SK-N-SH treated with all-trans-retinoic acid at 6 μM for 48 hours (cell line): ENCODE measurements around the gene SPEN.

Source experiments
- ATAC-seq: fragments of 200-7000 bp; cut with Tn5 transposase; 3 replicates; pipeline ENCODE4 v1.9.1; 2020; ENCODE audit warnings: mild to moderate bottlenecking, moderate library complexity
- ARNTL ChIP-seq: fragments of 450-650 bp; formaldehyde crosslinking; IDR thresholded peaks from 2 replicates; pipeline ENCODE4 v1.5.0; 2020; ENCODE audit warnings: low read depth, mild to moderate bottlenecking, moderate library complexity, borderline replicate concordance
- BACH2 ChIP-seq: fragments of 250-450 bp; sonication (Bioruptor Pico); IDR thresholded peaks from 2 replicates; pipeline ENCODE4 v1.9.0; 2021; ENCODE audit warnings: mild to moderate bottlenecking, borderline replicate concordance
- CSDC2 ChIP-seq: fragments of 250-450 bp; sonication (Bioruptor Pico); IDR thresholded peaks from 2 replicates; pipeline ENCODE4 v1.5.0; 2020; ENCODE audit warnings: mild to moderate bottlenecking, moderate library complexity
- GLIS3 ChIP-seq: fragments of 250-450 bp; sonication (Bioruptor Pico); IDR thresholded peaks from 2 replicates; pipeline ENCODE4 v1.5.0; 2020; ENCODE audit warnings: mild to moderate bottlenecking, moderate library complexity
- ISL1 ChIP-seq: fragments of 250-450 bp; sonication (Bioruptor Pico); IDR thresholded peaks from 2 replicates; pipeline ENCODE4 v2.1.2; 2022; ENCODE audit warnings: mild to moderate bottlenecking, moderate library complexity
- OSR1 ChIP-seq: fragments of 250-450 bp; sonication (Bioruptor Pico); IDR thresholded peaks from 2 replicates; pipeline ENCODE4 v1.8.0; 2022; ENCODE audit warnings: moderate library complexity, mild to moderate bottlenecking, inconsistent platforms
- PPARA ChIP-seq: fragments of 250-450 bp; sonication (Bioruptor Pico); IDR thresholded peaks from 2 replicates; pipeline ENCODE4 v1.5.0; 2020; ENCODE audit warnings: mild to moderate bottlenecking, borderline replicate concordance
- RARB ChIP-seq: fragments of 250-450 bp; sonication (Bioruptor Pico); IDR thresholded peaks from 2 replicates; pipeline ENCODE4 v1.8.0; 2021; ENCODE audit warnings: mild to moderate bottlenecking, moderate library complexity
- SNAI2 ChIP-seq: fragments of 250-450 bp; sonication (Bioruptor Pico); IDR thresholded peaks from 2 replicates; pipeline ENCODE4 v1.5.0; 2020; ENCODE audit warnings: mild to moderate bottlenecking, moderate library complexity
- TCF4 ChIP-seq: fragments of 250-450 bp; sonication (Bioruptor Pico); IDR thresholded peaks from 2 replicates; pipeline ENCODE4 v1.8.0; 2021; ENCODE audit warnings: mild to moderate bottlenecking, moderate library complexity, borderline replicate concordance
- TOX ChIP-seq: fragments of 250-450 bp; sonication (Bioruptor Pico); IDR thresholded peaks from 2 replicates; pipeline ENCODE4 v1.8.0; 2021; ENCODE audit warnings: mild to moderate bottlenecking, moderate library complexity, borderline replicate concordance
- ZC3H10 ChIP-seq: fragments of 250-450 bp; sonication (Bioruptor Pico); IDR thresholded peaks from 2 replicates; pipeline ENCODE4 v1.5.1; 2021; ENCODE audit warnings: mild to moderate bottlenecking, moderate library complexity
- ZFP3 ChIP-seq: fragments of 250-450 bp; sonication (Bioruptor Pico); IDR thresholded peaks from 2 replicates; pipeline ENCODE4 v1.5.0; 2020; ENCODE audit warnings: mild to moderate bottlenecking, moderate library complexity
- ZFP30 ChIP-seq: fragments of 450-650 bp; formaldehyde crosslinking; IDR thresholded peaks from 2 replicates; pipeline ENCODE4 v1.5.0; 2022; ENCODE audit warnings: mild to moderate bottlenecking, moderate library complexity
- ZNF565 ChIP-seq: fragments of 450-650 bp; formaldehyde crosslinking; conservative IDR thresholded peaks from 2 replicates; pipeline ENCODE4 v1.5.0; 2020; ENCODE audit warnings: low read depth, mild to moderate bottlenecking, moderate library complexity
- ZNF70 ChIP-seq: fragments of 450-650 bp; formaldehyde crosslinking; IDR thresholded peaks from 2 replicates; pipeline ENCODE4 v1.5.0; 2020; ENCODE audit warnings: mild to moderate bottlenecking, moderate library complexity
- ZNF8 ChIP-seq: fragments of 450-650 bp; formaldehyde crosslinking; IDR thresholded peaks from 2 replicates; pipeline ENCODE4 v1.5.0; 2020; ENCODE audit warnings: mild to moderate bottlenecking, moderate library complexity
- TF ChIP-seq, protein P1 (sequence below): fragments of 250-450 bp; sonication (Bioruptor Pico); IDR thresholded peaks from 2 replicates; pipeline ENCODE4 v1.5.1; 2020; ENCODE audit warnings: low read depth, mild to moderate bottlenecking, moderate library complexity
- TF ChIP-seq, protein P2 (sequence below): fragments of 250-450 bp; sonication (Bioruptor Pico); IDR thresholded peaks from 2 replicates; pipeline ENCODE4 v1.8.0; 2021; ENCODE audit warnings: low read depth, mild to moderate bottlenecking, moderate library complexity, borderline replicate concordance
- TF ChIP-seq, protein P3 (sequence below): fragments of 250-450 bp; sonication (Bioruptor Pico); IDR thresholded peaks from 2 replicates; pipeline ENCODE4 v1.8.0; 2020; ENCODE audit warnings: mild to moderate bottlenecking, moderate library complexity, borderline replicate concordance

SPEN gene

DNA sequence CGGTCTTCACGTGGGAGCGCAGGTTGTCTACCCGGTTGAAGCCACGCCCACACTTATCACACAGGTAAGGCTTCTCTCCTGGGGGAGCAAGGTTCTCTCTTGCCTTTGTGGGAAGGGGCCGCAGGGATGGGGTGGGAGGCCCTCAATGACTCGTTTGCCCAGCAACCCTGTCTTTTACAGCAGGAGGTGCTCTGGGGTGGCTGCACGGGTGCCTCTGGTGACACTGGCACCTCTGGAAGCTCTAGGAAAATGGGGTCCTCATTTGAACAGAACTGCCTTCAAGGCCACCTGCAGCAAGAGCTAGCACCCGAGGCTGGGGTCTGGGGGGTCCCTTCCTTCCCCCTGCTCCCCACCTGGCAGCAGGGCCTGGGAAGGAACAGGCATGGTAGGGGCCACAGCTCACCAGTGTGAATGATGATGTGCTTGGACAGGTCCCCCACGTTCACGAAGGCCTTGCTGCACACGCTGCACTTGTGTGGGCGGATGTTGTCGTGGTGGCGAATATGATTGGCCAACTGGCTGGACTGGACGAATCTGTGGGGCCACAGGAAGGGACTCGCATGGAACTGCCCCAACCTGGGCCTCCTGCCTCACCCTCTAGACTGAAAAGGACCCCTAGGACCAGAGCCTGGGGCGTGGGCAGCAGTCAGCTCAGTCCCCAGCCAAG is 95.3 kb downstream of the SPEN start (continued):
- TF ChIP-seq, protein P1, sequence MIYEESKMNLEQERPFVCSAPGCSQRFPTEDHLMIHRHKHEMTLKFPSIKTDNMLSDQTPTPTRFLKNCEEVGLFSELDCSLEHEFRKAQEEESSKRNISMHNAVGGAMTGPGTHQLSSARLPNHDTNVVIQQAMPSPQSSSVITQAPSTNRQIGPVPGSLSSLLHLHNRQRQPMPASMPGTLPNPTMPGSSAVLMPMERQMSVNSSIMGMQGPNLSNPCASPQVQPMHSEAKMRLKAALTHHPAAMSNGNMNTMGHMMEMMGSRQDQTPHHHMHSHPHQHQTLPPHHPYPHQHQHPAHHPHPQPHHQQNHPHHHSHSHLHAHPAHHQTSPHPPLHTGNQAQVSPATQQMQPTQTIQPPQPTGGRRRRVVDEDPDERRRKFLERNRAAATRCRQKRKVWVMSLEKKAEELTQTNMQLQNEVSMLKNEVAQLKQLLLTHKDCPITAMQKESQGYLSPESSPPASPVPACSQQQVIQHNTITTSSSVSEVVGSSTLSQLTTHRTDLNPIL: no peak
- no peak for TF ChIP-seq ZNF8 (CRISPR knock-in tag)
- TF ChIP-seq RARB (CRISPR knock-in tag): no peak

DNA sequence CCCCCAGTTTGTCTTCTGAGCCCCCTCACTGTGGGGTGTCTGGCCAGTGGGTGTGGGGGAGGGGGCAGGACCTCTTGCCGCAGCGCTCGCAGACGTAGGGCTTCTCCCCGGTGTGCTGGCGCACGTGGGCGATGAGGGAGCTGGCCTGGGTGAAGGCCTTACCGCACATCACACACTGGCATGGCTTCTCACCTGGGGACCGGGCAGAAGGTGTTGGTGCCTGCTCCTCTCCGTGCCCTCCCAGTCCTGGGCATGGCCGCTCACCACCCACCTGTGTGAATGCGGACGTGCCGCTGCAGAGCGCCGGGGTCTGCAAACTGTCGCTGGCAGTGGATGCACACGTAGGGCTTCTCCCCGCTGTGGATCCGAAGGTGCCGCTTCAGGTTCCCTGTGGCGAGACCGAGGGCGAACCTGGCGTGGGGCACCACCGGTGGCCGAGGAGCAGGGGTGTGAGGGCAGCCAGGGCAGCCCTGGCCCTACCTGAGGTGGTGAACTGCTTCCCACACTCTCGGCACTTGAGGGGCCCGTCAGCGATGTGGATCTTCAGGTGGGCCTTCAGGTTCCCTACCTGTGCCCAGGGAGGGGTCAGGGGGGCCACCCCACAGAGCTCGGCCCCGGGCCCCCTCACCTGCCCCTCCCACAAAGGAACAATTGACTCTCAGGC is 96.0 kb downstream of the SPEN start:
- ATAC-seq: no peak
- TF ChIP-seq ZNF70 (CRISPR knock-in tag) (no peak), GLIS3 (CRISPR knock-in tag) (no peak)
- TF ChIP-seq, protein P2, sequence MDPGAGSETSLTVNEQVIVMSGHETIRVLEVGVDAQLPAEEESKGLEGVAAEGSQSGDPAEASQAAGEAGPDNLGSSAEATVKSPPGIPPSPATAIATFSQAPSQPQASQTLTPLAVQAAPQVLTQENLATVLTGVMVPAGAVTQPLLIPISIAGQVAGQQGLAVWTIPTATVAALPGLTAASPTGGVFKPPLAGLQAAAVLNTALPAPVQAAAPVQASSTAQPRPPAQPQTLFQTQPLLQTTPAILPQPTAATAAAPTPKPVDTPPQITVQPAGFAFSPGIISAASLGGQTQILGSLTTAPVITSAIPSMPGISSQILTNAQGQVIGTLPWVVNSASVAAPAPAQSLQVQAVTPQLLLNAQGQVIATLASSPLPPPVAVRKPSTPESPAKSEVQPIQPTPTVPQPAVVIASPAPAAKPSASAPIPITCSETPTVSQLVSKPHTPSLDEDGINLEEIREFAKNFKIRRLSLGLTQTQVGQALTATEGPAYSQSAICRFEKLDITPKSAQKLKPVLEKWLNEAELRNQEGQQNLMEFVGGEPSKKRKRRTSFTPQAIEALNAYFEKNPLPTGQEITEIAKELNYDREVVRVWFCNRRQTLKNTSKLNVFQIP: no peak

- TF ChIP-seq ZNF565 (no peak), ZC3H10 (CRISPR knock-in tag) (no peak)
- no peak for ATAC-seq
These were observed 96.4 kb downstream of the SPEN start for GRCh38 chr1:15943992-15944307.

DNA sequence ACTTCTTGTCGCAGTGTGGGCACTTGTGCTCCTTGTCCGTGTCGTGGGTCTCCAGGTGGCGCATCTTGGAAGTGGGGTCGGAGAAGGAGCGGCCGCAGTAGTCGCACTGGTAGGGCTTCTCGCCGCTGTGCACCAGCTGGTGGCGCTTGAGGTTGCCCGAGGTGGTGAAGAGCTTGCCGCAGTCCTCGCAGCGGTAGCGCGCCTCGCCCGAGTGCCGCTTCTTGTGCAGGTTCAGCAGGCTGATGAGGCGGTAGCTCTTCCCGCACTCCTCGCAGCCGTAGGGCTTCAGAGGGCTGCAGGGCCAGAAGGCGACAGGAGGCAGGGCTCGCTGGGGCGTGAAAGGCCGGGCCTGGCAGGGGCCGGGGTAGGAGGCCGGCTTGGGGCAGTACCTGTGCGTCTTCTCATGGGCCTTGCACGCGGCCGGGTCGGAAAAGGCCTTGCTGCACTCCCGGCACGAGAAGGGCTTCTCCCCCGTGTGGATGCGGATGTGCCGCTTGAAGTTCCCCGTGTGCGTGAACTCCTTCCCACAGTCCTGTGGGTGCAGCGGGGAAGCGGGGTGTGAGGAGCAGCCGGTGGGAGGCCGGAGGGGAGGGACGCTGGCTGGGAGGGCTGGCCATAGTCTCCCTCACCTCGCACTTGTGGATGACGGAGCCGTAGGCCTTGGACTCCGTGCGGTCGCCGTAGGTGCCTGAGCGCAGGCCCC is 97.0 kb downstream of the SPEN start:
- TF ChIP-seq ZFP3 (CRISPR knock-in tag) (no peak), OSR1 (no peak), PPARA (CRISPR knock-in tag) (no peak), SNAI2 (no peak), ZNF565 (no peak), TOX (CRISPR knock-in tag) (no peak)
- TF ChIP-seq, protein P3, sequence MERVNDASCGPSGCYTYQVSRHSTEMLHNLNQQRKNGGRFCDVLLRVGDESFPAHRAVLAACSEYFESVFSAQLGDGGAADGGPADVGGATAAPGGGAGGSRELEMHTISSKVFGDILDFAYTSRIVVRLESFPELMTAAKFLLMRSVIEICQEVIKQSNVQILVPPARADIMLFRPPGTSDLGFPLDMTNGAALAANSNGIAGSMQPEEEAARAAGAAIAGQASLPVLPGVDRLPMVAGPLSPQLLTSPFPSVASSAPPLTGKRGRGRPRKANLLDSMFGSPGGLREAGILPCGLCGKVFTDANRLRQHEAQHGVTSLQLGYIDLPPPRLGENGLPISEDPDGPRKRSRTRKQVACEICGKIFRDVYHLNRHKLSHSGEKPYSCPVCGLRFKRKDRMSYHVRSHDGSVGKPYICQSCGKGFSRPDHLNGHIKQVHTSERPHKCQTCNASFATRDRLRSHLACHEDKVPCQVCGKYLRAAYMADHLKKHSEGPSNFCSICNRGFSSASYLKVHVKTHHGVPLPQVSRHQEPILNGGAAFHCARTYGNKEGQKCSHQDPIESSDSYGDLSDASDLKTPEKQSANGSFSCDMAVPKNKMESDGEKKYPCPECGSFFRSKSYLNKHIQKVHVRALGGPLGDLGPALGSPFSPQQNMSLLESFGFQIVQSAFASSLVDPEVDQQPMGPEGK (CRISPR knock-in tag): no peak
- ATAC-seq: no peak

DNA sequence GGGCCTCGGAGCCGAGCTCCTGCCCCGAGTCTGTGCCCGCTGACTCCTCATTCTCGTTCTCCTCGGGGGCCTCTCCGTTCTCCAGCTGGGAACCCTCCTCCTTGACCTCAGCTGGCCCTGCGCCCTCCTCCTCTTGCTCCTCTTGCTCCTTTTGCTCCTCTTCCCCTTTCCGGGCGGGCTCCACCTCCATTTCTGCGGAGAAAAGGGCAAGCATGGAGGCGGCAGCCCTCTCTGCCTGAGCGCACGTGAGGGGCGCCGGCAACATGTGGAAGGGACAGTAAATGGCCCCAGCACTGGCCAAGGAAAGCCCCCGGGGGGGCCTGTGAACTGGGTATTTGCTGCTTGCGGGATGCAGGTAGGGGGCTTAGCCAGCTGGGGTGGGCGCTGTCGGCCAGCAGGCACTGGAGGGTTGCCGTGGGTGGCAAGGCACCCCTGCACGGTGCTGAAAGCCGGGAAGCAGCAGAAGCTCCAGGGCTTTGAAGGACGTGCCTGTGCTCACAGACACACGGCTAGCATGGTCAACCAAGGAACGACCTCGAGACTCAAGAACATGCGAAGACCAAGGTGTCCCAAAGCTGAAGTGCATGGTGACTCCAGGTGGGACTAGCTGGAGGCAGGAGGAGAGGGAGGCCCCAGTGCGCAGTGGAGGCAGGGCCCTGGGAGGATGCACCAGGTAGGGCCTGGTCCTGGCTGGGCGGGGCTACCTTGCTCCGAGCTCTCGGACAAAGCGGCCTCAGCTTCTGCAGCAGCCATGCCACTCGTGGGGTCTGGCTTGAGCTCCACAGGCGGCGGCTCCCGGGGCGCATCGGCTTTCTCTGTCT is 97.7 kb downstream of the SPEN start:
- ATAC-seq: no peak
- no peak for TF ChIP-seq BACH2 (CRISPR knock-in tag)
- no peak for TF ChIP-seq ZNF70 (CRISPR knock-in tag)
- TF ChIP-seq ISL1 (CRISPR knock-in tag): no peak
- no peak for TF ChIP-seq CSDC2 (CRISPR knock-in tag)
- no peak for TF ChIP-seq TCF4 (CRISPR knock-in tag)
- TF ChIP-seq, protein P1: no peak
- no peak for TF ChIP-seq GLIS3 (CRISPR knock-in tag)
- TF ChIP-seq OSR1: no peak
- no peak for TF ChIP-seq TOX (CRISPR knock-in tag)
- TF ChIP-seq, protein P3 (CRISPR knock-in tag): no peak
- TF ChIP-seq ZC3H10 (CRISPR knock-in tag): no peak
- no peak for TF ChIP-seq ZNF565
- TF ChIP-seq PPARA (CRISPR knock-in tag): no peak
- no peak for TF ChIP-seq ZNF8 (CRISPR knock-in tag)
- no peak for TF ChIP-seq SNAI2
- TF ChIP-seq ZFP30 (CRISPR knock-in tag): no peak
- TF ChIP-seq ARNTL (CRISPR knock-in tag): no peak
